Activated CD4-positive, alpha-beta memory T cell treated with anti-CD3 and anti-CD28 coated beads for 36 hours (primary cell): ENCODE measurements around the gene TRIP13. TPM values are rescaled to one million over a fixed set of nuclear protein-coding genes. Genes with fewer than 3 reads are reported as not detected.
"Not testable (repeated sequence)": the region's sequence is repeated elsewhere in the genome, so short reads cannot be mapped to it uniquely, and the experiment has no call there.

Experiments used
- CTCF ChIA-PET: fragments of 350-600 bp; sonication (Branson Sonifier 250); formaldehyde crosslinking; loops from one replicate; lab custom pipeline; 2021; ENCODE audit warnings: antibody characterized with exemption, inconsistent platforms; lab: Charles Lee
- POLR2A ChIA-PET: fragments of 350-600 bp; sonication (Branson Sonifier 250); formaldehyde crosslinking; loops from one replicate; lab custom pipeline; 2021; ENCODE audit warnings: antibody characterized with exemption; lab: Charles Lee
- DNase-seq: peaks from one replicate; pipeline ENCODE4 v3.0.0-alpha.2; 2020
- H3K27ac Mint-ChIP-seq: one replicate; pipeline ENCODE4 v1.8.0; 2021; ENCODE audit warnings: mixed read lengths
- H3K27me3 Mint-ChIP-seq: one replicate; pipeline ENCODE4 v1.8.0; 2021; ENCODE audit warnings: mixed read lengths
- H3K36me3 Mint-ChIP-seq: one replicate; pipeline ENCODE4 v1.8.0; 2021; ENCODE audit warnings: mixed read lengths
- H3K4me1 Mint-ChIP-seq: one replicate; pipeline ENCODE4 v1.8.0; 2021; ENCODE audit warnings: low read depth, mixed read lengths
- H3K4me3 Mint-ChIP-seq: one replicate; pipeline ENCODE4 v1.8.0; 2021; ENCODE audit warnings: mild to moderate bottlenecking, mixed read lengths
- H3K9me3 Mint-ChIP-seq: one replicate; pipeline ENCODE4 v1.8.0; 2021; ENCODE audit warnings: mixed read lengths
- intact Hi-C: fragments of 100-400 bp; cut with micrococcal nuclease; formaldehyde crosslinking; loops from one replicate; pipeline ENCODE4 v1.15.1; 2023
- total RNA-seq, 2 experiments: library from RNA; stranded (reverse); gene quantifications; one replicate each; pipeline ENCODE4 v1.2.3, GENCODE V29; 2021

The TRIP13 gene
- total RNA-seq, 2 experiments from 2014 or later, result 32.4 to 33.9 TPM

DNA sequence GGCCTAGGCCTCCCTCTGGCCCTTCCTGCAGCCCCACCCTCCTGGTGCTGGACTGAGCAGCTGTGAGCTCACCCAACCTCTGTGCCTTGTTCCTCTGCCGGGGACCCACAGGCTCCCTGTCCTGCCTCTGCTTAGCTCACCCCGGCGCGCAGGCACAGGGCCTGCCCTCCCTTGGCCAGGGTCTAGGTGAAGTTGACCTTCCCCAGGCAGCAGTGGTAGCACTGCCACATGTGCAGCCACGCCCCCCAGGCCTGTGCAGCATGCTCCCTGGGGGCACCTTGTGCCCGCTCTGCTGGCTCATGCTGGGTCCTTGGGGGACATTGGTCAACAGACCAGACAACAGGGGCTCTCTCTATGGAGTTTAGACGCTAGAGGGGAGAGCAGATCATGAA lies 18.1 kb downstream of the TRIP13 start:
- DNase-seq, result no peak
- Mint-ChIP-seq H3K4me3 (no peak overlapping the region), H3K4me1 (peaks cover 13% of the 10 kb centered on the region), H3K9me3 (no peaks in the 10 kb centered on the region), H3K27me3 (no peaks in the 10 kb centered on the region), H3K36me3 (peaks cover 44% of the 10 kb centered on the region), H3K27ac (no peak overlapping the region)
- POLR2A ChIA-PET, result no interaction called here
- intact Hi-C loops, result no loop called here
- CTCF ChIA-PET, result no interaction called here

DNA sequence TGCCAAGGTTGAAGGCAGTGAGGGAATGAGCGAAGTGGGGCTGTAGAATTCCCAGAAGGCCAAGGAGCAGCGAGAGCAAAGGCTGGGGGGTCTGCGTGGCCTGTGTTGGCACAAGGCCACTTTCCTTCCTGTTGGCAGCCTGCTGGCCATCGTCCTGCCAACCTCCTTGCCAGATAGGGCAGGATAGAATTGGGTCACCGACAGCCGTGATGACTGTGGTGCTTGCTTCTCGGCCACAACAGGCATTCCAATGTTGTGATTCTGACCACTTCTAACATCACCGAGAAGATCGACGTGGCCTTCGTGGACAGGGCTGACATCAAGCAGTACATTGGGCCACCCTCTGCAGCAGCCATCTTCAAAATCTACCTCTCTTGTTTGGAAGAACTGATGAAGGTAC lies 18.9 kb downstream of the TRIP13 start:
- CTCF ChIA-PET, result interaction anchor here (0.8 kb wide), 1 partner anchor 8 kb away, joined by 3 read pairs; no protein-coding TSS in a partner anchor
- Mint-ChIP-seq H3K4me1 (peaks cover 13% of the 10 kb centered on the region), H3K9me3 (no peaks in the 10 kb centered on the region)

DNA sequence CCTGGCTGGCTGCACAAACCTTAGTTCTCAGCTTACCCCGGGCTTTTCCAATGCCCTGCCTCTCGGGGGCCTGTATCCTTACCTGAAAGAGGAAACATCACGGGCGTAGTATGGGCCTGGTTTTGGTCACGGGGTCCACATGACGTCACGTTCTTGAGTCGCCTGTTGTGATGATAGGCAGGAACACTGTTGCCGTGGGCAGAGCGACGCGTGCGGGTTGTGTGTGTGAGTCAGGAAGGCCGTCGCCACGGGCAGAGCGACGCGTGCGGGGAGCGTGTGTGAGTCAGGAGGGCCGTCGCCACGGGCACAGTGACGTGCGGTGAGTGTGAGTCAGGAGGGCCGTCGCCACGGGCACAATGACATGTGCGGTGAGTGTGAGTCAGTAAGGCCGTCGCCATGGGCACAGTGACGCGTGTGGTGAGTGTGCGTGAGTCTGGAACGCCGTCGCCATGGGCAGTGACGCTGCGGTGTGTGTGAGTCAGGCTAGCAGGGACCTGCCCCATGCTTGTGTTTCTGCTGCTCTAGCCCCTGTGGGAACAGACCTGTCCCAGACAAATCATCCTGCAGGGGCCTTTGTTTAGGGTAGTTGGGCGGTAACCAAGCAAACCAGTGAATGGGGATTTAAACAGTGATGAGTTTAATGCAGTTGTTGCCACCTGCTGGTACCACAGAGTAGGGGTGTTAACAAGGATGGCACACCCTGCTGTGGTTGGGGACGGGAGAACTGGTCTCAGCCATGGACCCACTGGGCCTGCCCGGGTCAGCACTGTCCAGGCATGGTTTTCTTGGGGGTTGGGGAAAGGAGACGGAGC lies 19.8 kb downstream of the TRIP13 start:
- Mint-ChIP-seq H3K4me3 (no peak overlapping the region), H3K27me3 (no peaks in the 10 kb centered on the region), H3K27ac (peak overlapping the region; percentile 75), H3K4me1 (peaks cover 13% of the 10 kb centered on the region), H3K36me3 (peaks cover 42% of the 10 kb centered on the region), H3K9me3 (no peaks in the 10 kb centered on the region)
- intact Hi-C loops, result loop anchor here (1.0 kb wide), 1 partner anchor 45 kb away; no protein-coding TSS in a partner anchor
- POLR2A ChIA-PET, result no interaction called here
- DNase-seq, result peak; percentile 88
- CTCF ChIA-PET, result interaction anchor here (0.8 kb wide), 1 partner anchor 9 kb away, joined by 3 read pairs; no protein-coding TSS in a partner anchor

More for the DNA sequence above, 18.9 kb downstream of the TRIP13 start:
- Mint-ChIP-seq H3K27me3 (no peaks in the 10 kb centered on the region), H3K36me3 (peaks cover 41% of the 10 kb centered on the region), H3K27ac (peak overlapping the region; percentile 75), H3K4me3 (no peak overlapping the region)
- DNase-seq, result no peak
- intact Hi-C loops, result no loop called here
- POLR2A ChIA-PET, result no interaction called here

DNA sequence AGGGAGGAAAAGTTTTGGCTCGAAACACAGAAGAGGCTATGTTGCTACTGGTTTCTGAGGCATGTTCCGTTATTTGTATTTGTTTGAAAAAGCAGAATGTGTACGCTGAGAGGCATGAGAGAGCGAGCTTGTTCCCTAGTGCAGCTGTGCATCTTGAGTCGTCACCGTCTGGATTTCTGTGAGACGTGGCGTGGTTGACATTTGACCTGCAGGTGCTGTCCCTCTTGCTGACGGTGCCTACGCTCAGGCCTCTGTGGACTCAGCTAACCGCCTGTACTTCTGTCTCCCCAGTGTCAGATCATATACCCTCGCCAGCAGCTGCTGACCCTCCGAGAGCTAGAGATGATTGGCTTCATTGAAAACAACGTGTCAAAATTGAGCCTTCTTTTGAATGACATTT lies 21.5 kb downstream of the TRIP13 start:
- Mint-ChIP-seq H3K27ac (no peak overlapping the region), H3K4me1 (peaks cover 13% of the 10 kb centered on the region), H3K9me3 (no peaks in the 10 kb centered on the region), H3K27me3 (no peaks in the 10 kb centered on the region), H3K36me3 (peaks cover 43% of the 10 kb centered on the region), H3K4me3 (no peak overlapping the region)
- POLR2A ChIA-PET, result no interaction called here
- CTCF ChIA-PET, result interaction anchor here (1.2 kb wide), 1 partner anchor 10 kb away, joined by 5 read pairs; no protein-coding TSS in a partner anchor
- DNase-seq, result no peak
- intact Hi-C loops, result no loop called here

DNA sequence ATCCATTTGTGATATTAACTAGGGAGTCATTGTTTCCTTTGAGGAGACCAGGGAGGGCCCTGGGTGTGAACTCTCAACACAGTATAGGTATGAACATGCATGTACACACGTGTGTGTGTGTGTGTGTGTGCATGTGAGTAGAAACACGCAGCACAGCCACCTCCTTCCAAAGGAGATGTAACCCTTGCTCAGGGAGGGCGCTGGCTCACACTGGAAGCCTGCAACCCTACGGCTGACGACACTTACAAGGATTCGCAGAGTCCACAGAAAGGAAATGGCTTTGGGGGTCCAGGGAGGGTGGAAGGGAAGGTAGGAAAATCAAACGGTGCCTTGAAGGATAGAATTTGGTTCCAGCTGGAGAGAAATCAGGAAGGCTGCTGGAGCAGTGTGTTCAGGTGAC lies 21.9 kb downstream of the TRIP13 start:
- Mint-ChIP-seq H3K27me3 (no peaks in the 10 kb centered on the region), H3K27ac (no peak overlapping the region), H3K4me3 (no peak overlapping the region), H3K36me3 (peaks cover 39% of the 10 kb centered on the region), H3K4me1 (peaks cover 13% of the 10 kb centered on the region), H3K9me3 (no peaks in the 10 kb centered on the region)
- intact Hi-C loops, result no loop called here
- POLR2A ChIA-PET, result no interaction called here
- CTCF ChIA-PET, result no interaction called here
- DNase-seq, result no peak

DNA sequence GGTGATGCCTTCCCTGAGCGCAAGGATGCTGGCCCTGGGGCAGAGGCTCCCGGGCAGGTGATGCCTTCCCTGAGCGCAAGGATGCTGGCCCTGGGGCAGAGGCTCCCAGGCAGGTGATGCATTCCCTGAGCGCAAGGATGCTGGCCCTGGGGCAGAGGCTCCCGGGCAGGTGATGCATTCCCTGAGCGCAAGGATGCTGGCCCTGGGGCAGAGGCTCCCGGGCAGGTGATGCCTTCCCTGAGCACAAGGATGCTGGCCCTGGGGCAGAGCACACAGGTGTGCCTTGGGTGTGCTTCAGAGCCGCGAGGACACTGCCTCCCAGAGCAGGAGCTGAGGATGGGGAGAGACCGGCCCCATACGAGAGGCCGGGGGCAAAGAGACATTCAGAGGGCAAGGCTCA lies 22.7 kb downstream of the TRIP13 start:
- H3K9me3 Mint-ChIP-seq, DNase-seq, H3K4me3 Mint-ChIP-seq, H3K27me3 Mint-ChIP-seq, CTCF ChIA-PET, H3K27ac Mint-ChIP-seq, intact Hi-C loops, POLR2A ChIA-PET: not testable (repeated sequence)
- Mint-ChIP-seq H3K36me3 (peaks cover 39% of the 10 kb centered on the region), H3K4me1 (peaks cover 13% of the 10 kb centered on the region)

DNA sequence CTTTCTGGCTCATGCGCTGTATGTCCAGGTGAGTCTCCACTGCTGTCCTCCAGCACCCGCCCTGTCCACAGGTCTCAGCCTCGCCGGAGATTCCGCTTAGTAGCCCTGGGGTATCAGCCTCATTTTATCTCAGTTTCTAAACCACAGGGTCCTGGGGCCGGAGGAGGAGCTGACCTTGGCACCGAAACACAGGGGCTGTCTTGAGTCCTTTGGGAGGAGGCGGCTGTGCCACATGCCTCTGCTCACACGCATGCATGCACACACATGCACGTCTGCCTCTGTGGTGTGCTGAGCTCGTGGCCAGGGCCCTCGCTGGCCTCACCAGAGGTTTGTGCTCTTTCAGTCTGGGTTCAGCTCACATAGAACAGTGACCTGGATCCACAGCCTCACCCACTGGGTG lies 23.3 kb downstream of the TRIP13 start:
- intact Hi-C loops, result no loop called here
- H3K4me3 Mint-ChIP-seq, result no peak overlapping the region
- H3K27me3 Mint-ChIP-seq, result no peaks in the 10 kb centered on the region
- no peak overlapping the region for H3K27ac Mint-ChIP-seq
- no peaks in the 10 kb centered on the region for H3K9me3 Mint-ChIP-seq
- ChIA-PET CTCF (no interaction called here), POLR2A (no interaction called here)
- peaks cover 39% of the 10 kb centered on the region for H3K36me3 Mint-ChIP-seq
- DNase-seq, result no peak
- H3K4me1 Mint-ChIP-seq, result peaks cover 13% of the 10 kb centered on the region

DNA sequence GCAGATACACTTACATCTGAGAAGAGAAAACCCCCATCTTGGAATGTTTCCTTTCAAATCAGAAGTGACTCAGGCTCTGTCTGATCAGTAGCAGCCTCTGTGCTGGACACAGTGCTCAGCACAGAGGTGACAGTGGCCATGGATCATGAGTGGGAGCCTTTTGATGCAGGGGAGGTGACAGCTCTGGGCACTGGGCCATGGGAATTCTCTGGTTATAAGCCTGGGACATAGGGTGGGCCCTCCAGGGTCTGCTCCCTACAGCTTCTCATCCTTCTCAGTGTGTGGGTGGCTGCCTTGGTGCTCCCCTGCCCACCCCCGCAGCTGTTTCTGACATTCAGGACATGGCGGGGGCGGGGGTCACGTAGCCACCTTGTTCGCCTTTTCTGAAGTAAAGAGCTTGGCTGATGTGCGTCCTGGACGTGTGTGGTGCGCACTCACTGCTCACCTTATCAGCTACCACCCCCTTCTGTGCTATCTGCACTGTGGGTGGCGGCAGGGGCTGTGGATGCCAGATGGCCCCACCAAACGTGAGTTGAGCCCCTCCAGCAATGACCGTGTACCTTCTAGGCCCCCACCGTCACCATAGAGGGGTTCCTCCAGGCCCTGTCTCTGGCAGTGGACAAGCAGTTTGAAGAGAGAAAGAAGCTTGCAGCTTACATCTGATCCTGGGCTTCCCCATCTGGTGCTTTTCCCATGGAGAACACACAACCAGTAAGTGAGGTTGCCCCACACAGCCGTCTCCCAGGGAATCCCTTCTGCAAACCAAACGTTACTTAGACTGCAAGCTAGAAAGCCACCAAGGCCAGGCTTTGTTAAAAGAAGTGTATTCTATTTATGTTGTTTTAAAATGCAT lies 24.0 kb downstream of the TRIP13 start:
- intact Hi-C loops, result no loop called here
- CTCF ChIA-PET, result interaction anchor here (1.0 kb wide), 1 partner anchor 13 kb away, joined by 4 read pairs; no protein-coding TSS in a partner anchor
- Mint-ChIP-seq H3K4me1 (peaks cover 13% of the 10 kb centered on the region), H3K36me3 (peaks cover 45% of the 10 kb centered on the region), H3K9me3 (peaks cover 3% of the 10 kb centered on the region), H3K27ac (no peak overlapping the region), H3K4me3 (no peak overlapping the region), H3K27me3 (no peaks in the 10 kb centered on the region)
- no peak for DNase-seq
- POLR2A ChIA-PET, result no interaction called here

DNA sequence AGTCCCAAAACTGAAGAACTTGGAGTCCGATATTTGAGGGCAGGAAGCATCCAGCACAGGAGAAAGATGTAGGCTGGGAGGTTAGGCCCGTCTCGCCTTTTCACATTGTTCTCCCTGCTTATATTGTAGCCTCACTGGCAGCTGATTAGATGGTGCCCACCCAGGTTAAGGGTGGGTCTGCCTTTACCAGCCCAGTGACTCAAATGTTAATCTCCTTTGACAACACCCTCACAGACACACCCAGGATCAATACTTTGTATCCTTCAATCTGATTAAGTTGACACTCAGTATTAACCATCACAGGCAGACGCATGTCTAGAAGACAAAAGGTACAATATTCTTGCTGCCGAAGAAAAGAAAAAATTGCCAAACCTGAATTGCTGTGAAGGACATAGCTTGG lies 26.0 kb downstream of the TRIP13 start:
- CTCF ChIA-PET, intact Hi-C loops, H3K27ac Mint-ChIP-seq, H3K27me3 Mint-ChIP-seq, H3K4me1 Mint-ChIP-seq, POLR2A ChIA-PET, H3K9me3 Mint-ChIP-seq, H3K4me3 Mint-ChIP-seq, DNase-seq: not testable (repeated sequence)
- peaks cover 33% of the 10 kb centered on the region for H3K36me3 Mint-ChIP-seq

DNA sequence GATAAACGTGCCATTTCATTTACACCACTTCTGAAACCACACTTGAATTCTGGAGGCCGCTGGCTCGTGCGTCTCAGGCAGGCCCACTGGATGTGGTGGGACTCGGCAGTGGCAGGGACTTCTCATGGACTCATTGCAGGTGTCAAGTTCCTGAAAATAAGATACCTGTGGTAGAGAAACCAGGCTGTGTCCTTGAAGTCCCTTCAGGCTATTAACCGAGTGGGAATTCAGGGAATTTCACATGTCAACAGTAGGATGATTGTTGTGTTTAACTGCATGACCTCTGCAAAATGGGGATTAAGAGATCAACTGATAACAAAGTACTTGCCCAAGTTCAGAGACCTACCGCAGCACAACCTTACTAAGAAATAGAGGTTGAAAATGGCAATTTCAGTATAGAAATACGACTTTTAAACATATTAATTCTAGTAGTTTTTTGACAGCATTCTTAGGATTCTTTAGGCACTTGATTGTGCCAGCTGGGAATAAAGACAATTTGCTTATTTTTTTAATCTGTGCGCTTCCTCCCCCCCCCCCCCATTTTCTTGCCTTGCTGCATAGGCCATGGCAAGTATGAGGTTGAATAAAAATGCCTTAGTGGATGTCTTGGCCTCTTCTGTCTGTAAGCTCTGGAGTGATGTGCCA lies 26.8 kb downstream of the TRIP13 start:
- H3K36me3 Mint-ChIP-seq, result peaks cover 27% of the 10 kb centered on the region
- ChIA-PET CTCF (no interaction called here), POLR2A (no interaction called here)
- intact Hi-C loops, result no loop called here
- no peak overlapping the region for H3K27ac Mint-ChIP-seq
- H3K27me3 Mint-ChIP-seq, result no peaks in the 10 kb centered on the region
- no peak overlapping the region for H3K4me3 Mint-ChIP-seq
- peaks cover 8% of the 10 kb centered on the region for H3K4me1 Mint-ChIP-seq
- no peak for DNase-seq
- H3K9me3 Mint-ChIP-seq, result peaks cover 3% of the 10 kb centered on the region

DNA sequence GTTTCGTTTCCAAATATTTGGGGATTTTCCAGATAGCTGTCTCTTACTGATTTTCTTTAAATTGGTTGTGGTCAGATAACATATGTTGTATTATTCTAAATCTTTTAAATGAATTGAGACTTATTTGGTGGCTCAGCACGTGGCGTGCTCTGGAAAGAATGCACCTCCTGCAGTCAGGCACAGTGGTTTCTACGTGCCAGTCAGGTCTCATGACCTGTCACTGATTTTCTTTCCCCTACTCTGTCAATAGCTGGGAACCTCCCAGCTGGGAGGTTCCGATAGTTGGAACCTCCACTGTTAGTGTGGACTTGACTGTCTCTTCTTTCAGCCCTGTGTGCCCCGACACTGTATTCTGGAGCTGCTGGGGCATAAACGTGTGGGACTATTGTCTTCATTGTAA lies 27.6 kb downstream of the TRIP13 start:
- H3K36me3 Mint-ChIP-seq, result peaks cover 22% of the 10 kb centered on the region
- no peak for DNase-seq
- CTCF ChIA-PET, result no interaction called here
- POLR2A ChIA-PET, result no interaction called here
- intact Hi-C loops, result loop anchor here (10.0 kb wide), 2 partner anchors 244 to 724 kb away; no protein-coding TSS in a partner anchor
- peaks cover 15% of the 10 kb centered on the region for H3K4me1 Mint-ChIP-seq
- no peak overlapping the region for H3K27ac Mint-ChIP-seq
- H3K4me3 Mint-ChIP-seq, result no peak overlapping the region
- H3K27me3 Mint-ChIP-seq, result peaks cover 5% of the 10 kb centered on the region
- H3K9me3 Mint-ChIP-seq, result peaks cover 3% of the 10 kb centered on the region
